HT-29 (cell line): Measurements from ENCODE around the gene EPC2. TPM values are rescaled to one million over a fixed set of nuclear protein-coding genes. Genes with fewer than 3 reads are reported as not detected.
"Not testable (repeated sequence)": the region's sequence is repeated elsewhere in the genome, so short reads cannot be mapped to it uniquely, and the experiment has no call there.

Source experiments
- DNase-seq: peaks from one replicate; pipeline ENCODE4 v3.0.0-alpha.2; 2015; ENCODE audit warnings: low spot score
- total RNA-seq: library from RNA; depleted of rRNA; stranded (reverse); fragments of >200 nt; shearing (Covaris generic); gene quantifications from 2 replicates; pipeline ENCODE4 v1.2.3, GENCODE V29; 2014

Gene EPC2
- total RNA-seq, 1 experiment from 2014 or later = 12.0 TPM

DNA sequence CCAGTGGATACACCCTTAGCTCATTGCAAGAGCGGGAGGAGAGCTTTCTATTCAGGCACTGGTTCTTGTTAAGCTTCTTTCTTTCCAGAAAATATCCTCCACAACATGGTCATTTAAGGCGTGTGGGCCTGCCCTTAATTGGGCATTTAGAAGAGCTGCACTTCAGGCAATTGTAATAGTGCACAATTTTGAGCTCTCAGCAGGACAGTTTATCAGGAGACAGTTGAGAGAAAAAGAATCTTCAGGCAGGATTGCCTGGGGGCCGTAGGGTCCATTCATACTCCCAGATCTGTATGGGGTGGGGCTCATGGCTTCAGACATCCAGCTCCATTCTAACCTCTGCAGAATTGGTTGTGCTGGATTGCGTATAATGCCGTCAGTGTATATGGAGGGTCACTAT is 6.0 kb upstream of the EPC2 start:
- no peak for DNase-seq

DNA sequence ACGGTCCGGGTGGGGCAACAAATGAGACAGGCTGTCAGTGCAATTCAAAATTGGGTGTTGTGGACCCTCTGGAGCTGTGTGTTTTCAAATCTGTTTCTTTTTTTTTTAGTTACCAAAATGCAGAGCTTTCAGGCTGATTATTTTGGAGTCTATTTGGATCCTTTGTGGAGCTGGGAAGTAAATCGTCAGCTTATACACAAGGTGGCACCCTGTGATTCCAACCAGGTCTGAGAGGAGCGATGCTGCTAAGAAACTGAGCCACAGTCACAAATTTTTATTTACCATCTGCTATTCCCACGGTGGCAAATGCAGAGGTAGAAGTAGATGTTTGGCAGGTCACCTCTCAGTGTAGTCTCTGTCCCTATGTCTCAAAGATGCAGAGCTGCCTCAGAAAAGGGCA is 3.8 kb upstream of the EPC2 start:
- no peak for DNase-seq

DNA sequence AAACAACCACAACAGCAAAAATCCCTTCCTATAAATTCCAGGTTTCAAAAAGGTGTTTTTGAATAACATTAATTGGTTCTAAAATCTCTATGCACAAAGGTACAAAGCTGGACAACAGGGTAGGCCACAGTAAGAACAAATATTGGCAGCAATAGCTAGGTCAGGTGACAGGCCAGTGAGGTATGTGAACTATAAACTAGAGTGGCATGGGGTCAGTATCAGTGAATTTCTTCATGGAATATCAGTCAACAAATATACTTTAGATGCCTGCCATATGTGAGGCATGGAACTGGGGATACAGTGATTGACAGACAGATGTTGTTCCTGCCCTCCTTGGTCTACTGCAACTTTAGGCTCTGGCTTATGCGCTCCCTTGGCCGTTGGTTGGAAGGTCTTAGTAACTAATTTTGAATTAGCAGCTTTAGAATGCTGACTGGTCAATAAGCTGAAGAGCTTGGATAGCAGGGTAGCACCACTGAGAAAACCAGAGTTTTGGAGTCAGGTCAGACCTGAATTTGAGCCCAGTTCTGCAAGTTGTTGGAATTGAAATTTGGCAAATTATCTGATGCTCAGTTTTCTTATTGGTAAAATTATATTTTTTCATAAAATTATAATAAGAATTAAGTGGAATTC is 2.3 kb upstream of the EPC2 start:
- DNase-seq = no peak

DNA sequence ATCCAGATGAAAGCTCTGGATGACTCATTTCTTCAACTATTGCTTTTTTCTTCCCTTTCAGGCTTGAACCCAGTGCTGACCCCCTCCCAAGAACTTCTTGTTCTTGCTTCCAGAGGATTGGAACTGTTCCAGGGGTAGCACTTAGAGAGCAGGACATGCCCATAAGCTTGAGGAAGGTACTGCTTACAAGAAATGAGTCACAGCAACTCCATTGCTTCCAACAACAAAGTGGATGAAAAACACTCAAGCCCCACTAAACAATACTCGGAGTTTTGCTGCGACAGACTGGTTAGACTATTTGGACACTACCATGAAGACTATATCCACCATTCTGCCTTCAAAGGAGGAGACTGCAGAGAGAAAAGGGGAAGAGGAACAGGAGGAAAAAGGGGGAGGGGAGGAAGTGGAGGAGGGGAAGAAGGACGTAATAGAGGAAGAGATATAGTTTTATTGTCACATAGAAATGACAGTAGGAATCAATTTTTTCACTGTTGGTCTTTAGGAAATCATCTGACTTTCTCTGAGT is 1.6 kb upstream of the EPC2 start:
- no peak for DNase-seq

DNA sequence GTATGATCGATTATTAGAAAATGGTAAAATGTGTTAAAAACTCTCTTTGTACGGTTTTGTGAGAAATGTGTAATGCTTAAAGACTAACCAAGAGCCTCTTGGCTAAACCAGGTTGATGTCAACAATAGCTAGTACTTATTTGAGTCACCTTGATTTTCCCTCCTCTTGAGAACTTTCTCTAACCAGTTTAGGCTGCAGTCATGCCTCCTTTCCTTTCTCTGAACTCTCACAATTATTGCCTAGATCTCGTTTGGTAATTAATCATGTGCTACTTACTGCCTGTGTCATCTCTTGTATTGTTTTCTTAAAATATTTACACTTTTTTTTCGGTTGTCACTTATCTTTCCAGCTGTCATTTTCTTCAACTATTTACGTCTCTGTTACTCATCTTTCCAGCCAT is 1.1 kb upstream of the EPC2 start:
- no peak for DNase-seq

DNA sequence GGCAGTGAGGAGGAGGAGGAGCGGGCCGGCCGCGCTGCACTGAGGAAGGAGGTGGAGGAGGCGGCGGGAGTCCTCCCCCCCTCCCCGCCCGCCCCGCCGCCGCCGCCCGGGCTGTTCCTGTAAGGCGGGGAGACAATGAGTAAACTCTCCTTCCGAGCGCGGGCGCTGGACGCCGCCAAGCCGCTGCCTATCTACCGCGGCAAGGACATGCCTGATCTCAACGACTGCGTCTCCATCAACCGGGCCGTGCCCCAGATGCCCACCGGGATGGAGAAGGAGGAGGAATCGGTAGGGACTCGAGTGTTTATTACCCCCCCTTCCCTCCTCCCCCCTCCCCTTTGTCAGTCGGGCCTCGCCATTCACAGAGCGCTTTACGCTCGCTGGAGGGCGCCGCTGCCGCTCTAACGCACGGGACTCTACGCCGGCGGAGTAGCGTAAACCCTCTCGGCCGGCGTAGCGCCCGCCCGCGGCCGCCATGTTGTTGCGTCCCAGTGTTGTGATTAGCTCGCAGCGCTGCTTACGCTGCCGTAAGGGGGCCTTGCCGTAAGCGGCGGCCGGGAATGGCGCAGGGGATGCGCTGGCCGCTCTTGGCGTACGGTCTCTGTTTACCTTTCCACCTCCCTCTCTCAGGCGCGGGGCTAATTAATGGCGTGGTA is 460 bp downstream of the EPC2 start:
- DNase-seq = peak; percentile 95

DNA sequence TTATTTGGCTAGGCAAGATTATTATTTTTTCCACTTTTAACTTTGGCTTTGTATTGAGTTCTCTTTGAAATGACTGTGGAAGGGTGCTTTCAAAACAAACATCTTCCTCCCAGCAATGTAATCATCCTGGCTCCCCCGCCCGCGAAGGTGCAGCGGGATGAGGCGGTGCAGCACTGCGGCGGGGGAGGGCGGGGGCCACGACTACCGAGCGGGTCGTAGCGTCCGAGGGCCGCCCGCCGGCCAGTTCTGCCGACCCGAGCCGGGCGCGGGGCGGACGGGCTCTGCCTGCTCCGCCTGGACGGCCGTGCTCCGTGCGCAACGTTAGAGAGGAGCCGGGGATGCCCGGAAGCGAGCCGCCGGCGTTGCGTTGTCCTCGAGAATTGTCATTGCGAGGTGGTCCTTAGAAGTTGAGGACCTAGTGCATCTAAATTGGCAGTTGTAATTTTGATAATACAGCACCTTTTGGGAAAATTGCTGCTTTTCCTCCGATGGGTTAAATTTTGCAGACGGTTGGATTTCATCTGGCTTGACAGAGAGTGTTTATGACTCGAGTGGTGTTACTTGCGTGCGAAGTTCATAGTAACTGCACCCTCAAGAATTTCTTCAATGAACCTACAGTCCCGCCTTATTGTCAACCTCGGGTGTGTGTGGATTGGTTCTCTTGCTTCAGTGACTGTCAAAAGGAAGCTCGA is 1.1 kb downstream of the EPC2 start:
- peak; percentile 83 for DNase-seq

DNA sequence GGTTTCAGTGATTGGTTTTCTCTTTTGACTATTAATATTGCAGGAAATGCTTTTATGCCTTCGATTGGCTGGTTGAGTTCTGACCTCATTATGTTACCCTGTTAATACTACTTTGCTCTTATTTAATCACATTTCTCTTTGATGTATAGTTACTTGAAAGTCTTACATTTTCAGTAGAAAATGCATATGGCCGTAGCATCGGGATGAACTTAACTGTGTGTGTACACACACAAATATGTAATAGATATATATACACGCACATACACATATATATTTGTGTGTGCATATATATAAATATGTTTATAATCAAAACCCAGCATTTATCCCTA is 1.6 kb downstream of the EPC2 start:
- DNase-seq = no peak

DNA sequence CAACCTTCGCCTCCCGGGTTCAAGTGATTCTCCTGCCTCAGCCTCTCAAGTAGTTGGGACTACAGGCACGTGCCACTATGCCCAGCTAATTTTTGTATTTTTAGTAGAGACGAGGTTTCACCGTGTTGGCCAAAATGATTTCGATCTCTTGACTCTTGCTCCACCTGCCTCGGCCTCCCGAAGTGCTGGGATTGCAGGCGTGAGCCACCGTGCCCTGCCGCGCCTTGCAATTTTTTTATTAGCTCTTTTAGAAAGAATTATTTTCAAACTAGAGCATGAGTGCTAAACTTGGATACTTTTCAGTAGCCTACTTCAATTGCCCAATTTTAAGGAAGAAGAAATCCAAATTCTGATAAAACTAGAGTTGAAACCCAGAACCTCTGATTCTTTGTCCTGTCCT is 3.2 kb downstream of the EPC2 start:
- DNase-seq = not testable (repeated sequence)

DNA sequence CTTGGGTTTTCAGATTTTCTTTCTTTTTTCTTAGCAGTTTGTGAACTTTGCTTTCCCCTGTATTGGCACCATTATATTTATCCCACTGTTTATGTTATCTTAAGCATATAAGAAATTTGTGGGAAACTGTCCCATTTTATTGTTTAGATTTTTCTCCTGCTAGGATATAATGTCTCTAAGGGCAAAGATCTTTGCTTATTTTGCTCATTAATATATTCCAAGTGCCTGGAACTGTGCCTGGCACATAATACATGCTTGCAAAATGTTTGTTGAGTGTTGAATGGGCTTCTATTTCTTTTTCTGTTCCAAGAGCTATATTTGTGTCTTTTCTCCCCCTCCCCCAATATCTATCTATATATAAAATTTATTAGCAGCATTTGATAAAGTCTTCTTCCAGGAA is 5.4 kb downstream of the EPC2 start:
- no peak for DNase-seq

DNA sequence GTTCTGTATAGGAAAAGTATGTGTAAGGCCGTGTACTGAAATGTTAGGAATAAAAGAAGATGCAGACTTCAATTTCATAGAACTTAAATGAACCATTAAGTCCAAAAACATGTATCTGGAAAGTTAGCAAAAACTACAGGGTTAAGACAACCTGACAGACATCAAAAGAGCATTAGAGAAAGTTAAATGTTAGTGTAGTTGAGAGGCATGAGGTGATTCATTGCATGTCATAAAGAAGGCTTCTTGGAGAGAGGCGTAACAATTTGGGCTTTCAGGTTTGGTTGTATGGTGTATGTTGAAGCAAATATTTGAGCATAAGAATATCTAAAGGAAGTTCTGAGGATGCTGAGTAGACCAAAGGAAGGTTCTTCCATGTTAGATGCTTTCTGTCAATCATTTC is 6.3 kb downstream of the EPC2 start:
- DNase-seq = no peak

DNA sequence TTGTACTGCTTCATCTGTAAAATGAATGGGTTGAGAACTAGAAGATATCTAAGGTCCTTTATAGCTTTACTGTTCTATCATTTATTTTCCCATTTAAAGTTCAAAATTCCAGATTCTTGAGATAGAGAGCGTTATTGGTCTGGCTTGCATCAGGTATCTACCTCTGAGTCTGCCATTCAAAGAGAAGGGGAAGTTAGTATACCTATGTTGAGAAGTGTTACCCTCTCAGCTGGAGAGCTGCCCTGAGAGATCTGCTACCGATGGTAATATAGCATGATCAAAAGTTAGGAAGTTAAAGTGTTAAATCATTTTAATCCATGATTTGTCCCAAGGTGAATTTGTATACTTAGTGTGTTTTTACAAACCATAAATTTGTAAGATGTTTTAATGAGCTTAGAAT is 7.4 kb downstream of the EPC2 start:
- no peak for DNase-seq

DNA sequence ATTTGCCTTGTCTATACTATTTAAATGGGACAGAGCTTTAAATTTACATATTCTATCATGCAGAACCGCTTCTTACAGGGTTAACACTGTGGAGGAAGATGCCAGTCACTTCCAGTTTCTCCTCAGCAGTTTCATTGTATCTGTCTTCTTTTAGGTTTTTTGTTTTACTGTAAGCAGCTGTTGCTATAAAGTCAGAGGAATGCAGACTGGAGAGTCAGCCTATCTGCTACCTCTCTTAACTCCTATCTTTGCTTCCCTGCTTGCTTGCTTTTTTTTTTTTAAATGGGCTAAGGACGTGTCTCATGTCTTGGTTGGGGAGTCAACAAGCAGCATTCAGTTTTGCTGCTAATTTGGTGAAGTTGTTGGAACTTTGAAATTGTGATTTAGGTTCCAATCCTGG is 8.9 kb downstream of the EPC2 start:
- DNase-seq = no peak

DNA sequence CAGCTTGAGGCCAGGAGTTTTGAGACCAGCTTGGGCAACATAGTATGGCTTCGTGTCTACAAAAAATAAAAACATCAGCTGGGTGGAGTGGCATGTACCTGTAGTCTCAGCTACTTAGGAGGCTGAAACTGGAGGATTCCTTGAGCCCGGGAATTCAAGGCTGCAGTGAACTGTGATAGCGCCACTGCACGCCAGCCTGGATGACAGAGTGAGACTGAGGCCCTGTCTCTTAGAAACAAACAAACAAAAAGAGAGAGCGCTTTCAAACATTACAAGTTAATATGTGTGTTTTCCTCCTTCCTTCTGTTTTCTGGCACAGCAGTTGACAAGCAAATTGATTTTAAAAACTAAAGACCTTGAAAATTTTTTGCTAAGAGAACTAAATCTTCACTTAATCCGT is 9.9 kb downstream of the EPC2 start:
- no peak for DNase-seq

DNA sequence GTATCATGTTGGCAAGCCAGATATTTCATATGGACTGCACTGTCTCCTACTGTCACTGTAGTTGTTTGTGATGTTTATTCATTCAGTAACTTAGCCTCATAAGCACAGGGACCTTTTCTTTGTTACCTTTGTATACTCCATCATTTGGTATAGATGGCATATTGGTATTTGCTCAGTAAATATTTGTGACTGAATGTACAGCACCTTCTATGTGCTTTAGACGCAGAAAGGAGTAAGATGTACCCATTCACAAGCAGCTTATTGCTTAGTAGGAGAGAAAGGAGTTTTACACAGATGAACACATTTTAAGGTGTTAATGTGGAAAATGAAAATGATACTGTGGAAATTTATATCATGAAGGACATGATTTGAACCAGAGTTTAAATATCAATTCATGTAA is 12.0 kb downstream of the EPC2 start:
- no peak for DNase-seq

DNA sequence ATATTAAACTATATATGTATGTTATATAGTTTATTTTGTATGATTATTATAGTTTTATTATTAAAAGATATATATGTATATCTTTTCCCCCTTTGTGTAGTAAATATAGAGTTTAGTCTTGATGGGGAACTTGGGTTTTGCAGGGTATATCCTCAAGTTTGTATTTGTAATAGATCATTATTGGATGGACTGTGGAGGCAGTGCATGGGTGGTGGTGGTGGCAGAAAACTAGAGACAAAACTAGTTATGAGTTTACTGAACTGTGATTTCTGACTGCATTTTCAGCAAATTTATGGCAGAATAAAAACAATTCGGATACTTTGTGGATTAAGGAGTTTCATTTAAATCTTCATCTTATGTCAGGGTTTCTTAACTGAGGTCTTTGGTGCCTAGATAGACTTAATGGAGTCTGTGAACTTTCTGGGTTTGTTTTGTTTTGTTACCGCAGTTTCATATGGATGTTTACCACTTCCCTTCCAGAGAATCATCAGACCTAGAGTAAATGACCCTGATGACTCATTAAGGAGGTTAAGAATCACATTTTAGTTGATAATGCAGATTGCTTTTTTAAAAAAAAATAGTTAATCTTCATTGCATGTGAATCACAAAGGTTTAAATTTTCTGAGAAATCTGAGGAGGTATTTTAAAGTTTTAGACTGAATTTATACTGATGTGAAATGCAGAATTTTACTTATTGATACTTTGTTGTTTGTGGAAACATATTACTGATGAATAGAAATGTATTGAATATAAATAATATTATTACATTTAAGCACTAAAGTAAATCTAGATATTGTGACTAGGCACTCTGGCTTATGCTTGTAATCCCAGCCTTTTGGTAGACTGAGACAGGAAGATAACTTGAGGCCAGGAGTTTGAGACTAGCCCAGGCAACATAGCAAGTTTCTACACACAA is 14.5 kb downstream of the EPC2 start:
- peak; percentile 39 for DNase-seq

DNA sequence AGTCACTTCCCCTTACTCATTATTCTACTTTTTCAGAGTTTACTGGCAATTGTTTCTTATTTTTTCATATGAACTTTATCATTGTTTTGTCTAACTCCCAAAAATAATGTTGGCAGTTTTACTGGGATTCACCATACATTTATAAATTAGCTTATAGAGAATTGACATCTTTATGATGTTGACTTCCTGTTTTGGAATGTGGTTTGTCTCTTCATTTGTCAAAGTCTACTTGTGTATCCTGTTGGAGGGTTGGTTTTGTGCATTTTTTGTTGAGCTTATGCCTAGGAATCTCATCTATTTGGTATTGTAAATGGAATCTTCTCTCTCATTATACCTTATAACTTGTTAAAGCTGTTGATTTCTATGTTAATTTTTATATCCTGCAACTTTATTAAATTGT is 16.4 kb downstream of the EPC2 start:
- no peak for DNase-seq

DNA sequence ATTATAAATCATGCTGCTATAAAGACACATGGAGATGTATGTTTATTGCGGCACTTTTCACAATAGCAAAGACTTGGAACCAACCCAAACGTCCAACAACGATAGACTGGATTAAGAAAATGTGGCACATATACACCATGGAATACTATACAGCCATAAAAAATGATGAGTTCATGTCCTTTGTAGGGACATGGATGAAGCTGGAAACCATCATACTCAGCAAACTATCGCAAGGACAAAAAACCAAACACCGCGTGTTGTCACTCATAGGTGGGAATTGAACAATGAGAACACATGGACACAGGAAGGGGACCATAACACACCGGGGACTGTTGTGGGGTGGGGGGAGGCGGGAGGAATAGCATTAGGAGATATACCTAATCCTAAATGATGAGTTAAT is 17.8 kb downstream of the EPC2 start:
- not testable (repeated sequence) for DNase-seq

DNA sequence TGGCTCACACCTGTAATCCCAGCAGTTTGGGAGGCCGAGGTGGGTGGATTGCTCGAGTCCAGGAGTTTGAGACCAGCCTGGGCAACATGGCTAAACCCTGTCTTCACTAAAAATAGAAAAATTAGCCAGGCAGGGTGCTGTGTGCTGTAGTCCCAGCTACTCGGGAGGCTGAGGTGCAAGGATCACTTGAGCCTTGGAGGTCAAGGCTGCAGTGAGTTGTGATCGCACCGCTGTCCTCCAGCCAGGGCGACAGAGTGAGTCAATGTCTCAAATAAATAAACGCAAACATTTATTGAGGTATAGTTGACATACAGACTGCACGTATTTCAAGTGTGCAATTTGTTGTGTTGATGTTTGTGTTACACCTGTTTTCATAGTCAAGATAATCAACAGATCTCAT is 19.7 kb downstream of the EPC2 start:
- DNase-seq = no peak

DNA sequence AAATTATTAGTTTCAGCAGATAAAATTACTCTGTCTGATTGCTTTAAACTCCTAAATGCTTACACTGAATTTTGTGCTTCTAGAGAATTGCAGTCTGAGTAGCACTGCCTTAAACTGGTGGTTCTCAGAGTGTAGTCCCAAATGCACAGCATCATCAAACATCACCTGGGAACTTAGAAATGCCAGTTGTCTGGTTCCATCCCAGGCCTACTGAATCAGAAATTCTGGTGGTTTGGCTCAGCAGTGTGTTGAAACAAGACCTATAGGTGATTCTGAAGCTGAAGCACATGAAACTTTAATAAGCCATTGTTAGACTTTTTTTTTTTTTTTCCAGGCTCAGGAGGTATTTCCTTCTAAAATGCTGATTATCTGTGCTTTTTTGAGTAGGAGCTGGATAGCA is 22.0 kb downstream of the EPC2 start:
- no peak for DNase-seq

DNA sequence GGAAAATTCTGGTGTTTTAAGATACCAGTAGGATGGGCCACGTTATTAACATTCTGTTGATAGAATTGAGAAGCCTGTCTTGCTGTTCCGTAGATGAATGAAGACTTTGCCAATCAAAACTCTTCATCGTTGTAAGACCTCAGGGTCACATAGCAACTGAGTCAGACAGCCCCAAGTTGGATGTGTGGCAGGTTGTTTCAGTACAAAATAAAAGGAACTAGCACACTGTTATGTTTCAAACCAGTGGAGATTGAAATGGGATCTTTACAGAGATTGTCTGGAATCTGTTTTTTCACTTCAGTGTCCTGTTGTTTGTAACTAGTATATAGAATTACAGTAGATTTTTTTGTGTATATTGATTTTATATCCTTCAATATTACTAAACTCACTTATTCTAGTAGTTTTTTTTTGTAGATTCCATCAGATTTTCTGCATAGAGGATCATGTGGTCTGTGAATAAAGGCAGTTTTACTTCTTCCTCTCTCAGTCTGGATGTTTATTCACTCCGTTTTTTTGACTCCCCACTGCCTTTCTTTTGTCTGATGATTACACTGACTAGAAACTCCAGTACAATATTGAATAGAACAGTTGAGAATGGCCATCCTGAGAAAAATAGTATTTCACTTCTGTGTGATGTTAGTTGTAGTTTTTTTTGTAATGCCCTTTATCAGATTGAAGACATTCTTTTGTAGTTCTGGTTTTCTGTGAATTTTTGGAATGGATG is 22.7 kb downstream of the EPC2 start:
- no peak for DNase-seq
